GM12872 (cell line): Measurements from ENCODE around the gene LRP1B.

Experiments
- TF ChIP-seq, protein P1 (sequence below): IDR thresholded peaks from 3 replicates; pipeline ENCODE4 v1.5.1; 2011; ENCODE audit warnings: low read depth, mild to moderate bottlenecking, low read length, moderate library complexity; ENCODE audit not compliant: insufficient read depth

LRP1B gene

DNA sequence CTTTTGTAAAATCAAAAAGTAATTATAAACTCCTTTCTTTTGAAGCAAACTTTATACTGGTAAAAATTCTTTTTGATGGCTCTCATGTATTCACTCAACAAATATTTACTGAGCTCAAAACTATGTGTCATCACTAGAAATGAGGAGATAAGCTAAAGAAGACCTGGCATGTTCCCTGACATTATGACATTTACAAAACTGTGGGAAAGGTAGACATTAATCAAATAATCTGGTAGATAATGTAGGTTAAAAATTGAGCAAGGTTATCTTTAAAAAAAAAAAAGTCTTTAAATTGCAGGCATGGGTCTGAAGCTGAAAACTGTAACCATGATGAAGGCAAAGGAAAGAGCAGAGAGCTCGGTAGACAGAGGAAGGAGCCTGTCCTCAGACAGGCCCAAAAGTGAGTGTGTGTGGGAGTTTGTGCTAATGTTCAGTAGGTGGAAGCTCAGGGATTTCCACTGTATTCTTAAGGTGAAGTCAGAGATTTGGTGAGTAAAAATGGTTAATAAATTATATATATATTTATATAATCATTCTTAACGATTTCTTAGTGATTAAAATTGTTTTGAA lies 612.9 kb downstream of the LRP1B start:
- TF ChIP-seq, protein P1, sequence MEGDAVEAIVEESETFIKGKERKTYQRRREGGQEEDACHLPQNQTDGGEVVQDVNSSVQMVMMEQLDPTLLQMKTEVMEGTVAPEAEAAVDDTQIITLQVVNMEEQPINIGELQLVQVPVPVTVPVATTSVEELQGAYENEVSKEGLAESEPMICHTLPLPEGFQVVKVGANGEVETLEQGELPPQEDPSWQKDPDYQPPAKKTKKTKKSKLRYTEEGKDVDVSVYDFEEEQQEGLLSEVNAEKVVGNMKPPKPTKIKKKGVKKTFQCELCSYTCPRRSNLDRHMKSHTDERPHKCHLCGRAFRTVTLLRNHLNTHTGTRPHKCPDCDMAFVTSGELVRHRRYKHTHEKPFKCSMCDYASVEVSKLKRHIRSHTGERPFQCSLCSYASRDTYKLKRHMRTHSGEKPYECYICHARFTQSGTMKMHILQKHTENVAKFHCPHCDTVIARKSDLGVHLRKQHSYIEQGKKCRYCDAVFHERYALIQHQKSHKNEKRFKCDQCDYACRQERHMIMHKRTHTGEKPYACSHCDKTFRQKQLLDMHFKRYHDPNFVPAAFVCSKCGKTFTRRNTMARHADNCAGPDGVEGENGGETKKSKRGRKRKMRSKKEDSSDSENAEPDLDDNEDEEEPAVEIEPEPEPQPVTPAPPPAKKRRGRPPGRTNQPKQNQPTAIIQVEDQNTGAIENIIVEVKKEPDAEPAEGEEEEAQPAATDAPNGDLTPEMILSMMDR, result no peak

DNA sequence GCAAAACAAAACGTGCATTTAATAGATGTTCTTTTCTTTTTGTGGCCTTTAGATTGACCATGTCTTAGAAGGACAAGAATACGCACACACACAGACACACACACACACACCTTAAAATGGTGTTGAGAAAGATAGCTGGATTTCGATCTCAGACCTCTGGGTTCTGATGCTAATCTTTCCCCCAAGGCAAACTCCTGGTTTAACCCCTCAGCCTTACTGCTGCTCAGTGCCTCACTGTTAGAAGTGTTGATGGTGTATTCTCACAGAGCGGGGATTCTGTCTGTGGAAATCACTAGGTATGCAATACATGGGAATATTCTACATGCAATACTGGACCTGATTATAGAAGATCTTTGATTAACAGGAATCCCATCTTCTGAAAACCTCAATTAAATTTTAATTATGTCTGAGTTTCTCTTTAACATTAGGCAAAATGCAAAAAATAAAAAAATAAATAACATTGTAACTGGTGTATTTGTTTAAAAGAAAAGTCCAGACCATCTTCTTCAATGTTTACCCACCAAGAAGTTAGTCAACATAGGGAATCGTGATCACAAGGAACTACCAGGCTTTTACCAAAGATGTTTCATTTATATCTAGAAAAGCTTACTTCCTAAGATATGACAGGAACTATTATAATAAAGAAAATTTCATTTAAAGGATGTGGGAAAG lies 613.5 kb downstream of the LRP1B start:
- TF ChIP-seq, protein P1, result no peak

DNA sequence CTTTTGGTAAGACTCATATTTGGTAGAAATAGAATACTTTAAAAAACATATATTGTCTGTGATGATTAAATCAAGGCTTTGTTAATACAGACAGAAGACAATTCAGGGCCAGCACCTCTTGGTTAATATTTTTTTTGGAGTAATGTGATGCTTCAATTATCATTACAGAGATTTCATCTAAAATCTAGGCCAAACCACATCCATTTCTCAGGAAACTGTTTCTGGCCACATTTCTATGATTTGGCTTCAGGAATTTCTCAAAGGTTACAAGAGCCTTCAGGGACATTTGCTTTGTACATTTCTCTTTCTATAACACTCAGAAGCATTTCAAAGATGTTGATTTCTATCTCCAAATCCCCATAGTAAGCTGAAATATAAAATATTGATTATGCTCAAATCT lies 614.9 kb downstream of the LRP1B start:
- TF ChIP-seq, protein P1, result no peak

DNA sequence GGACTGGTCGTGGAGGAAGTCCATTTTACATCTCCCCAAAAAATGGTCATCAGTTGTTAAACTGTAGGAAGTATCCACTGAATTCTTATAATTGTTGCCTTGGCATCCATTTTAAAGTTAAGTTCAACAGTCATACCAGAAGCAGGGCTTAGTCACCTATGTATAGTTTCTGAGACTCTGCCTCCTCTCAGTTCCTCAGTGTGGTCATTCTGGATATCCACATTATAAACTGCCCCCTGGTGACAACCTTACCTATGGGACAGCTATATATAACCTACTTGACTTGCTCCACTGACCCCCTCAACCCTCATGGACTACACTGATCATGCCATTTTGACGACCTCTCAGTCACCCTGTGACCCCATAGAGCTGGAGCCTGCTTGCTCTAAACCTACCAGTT lies 617.0 kb downstream of the LRP1B start:
- TF ChIP-seq, protein P1, result no peak

DNA sequence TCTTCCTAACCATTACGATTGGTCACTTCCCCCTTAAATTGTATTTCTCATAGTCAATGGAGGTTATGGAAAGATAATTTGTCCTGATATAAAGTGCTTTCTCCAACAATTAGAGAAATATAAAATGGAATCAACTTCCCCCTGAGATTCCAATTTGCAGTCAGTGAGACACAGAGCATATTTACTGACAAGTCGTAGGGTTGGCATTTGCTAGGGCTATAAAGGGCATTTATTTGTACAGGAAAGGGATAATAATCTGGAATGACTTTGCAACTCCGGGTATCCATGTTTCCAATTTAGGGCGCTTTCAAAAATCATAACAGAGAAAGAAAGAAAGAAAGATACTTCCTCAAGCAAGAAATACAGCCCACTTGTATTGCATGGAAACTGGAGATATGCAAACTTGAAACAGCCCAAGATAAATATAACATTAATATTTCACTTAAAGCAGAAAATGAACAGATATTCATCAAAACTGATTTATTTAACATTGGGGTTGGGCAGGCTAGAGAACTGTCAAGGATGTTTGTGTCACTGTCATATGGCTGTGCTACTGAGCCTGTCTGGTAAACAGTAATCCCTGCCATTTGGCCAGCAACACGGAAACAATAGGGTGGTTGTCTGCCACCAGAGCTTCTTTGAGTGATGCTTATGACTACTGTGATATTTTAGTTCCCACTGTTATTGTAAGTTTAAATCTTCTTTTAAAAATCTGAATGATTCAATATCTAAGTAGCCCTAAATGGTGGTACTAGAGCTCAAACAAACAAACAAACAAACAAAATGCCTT lies 621.8 kb downstream of the LRP1B start:
- TF ChIP-seq, protein P1, result no peak

DNA sequence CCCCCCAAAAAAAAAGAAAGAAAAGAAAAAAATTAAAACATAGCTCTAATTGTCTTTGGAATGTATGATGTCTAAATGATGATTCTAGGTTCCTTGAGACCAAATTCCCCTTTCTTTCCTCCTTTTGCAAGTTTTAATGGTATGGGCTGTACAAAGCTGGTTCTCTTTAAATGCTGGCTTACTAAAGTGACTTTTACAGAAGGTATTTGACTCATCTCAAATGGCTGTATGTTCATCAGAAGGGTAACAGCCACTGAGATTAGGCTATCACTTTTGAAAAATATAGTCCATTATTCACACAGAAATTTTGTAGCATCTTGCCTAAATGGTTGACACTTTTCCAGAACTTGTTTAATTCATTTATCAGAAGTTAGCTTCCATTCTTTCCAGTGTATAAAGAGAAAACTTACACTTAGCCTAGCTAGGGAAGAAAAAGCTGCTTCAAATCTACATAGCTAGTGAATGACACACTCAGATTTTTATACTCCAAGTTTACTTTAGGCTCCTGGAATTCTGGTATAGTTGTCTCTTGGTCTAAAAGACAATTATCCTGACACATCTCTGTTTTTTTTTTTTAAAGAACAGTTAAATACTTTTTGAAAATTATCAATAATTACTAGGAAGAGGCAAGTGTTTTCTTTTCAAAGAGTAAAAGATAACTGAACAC lies 622.6 kb downstream of the LRP1B start:
- TF ChIP-seq, protein P1, result no peak

DNA sequence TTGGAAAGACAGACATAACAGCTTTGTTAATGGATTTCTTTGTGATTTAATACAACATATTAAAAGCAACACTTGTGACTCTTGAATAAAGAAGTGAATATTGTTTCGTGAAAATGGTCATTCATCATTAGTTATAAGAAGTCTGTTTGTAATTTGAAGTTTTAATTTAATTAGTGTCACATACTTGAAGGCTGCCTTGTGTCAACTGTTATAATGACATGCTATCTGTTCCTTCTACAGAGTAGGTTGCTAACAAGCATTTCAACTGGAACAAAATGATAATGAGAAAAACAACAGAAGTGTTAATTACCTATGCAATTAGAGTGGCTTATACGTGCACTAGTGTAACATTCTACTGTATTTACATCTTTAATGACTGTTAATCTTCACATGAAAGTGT lies 624.7 kb downstream of the LRP1B start:
- TF ChIP-seq, protein P1, result no peak
